NCI-H2227 (cell line): ENCODE data around the gene UBL4A.

Experiments used
- DNase-seq: peaks from one replicate; lab custom pipeline; 2025; ENCODE audit not compliant: unreplicated experiment; lab: John Stamatoyannopoulos, UW

Gene UBL4A

GRCh38 chrX:154483325-154483724, 3.1 kb downstream of the UBL4A start:
- no peak for DNase-seq

GRCh38 chrX:154482786-154483185, 3.6 kb downstream of the UBL4A start:
- DNase-seq = no peak

- DNase-seq = no peak
These were observed 4.4 kb downstream of the UBL4A start for GRCh38 chrX:154481911-154482601.

- no peak for DNase-seq
These were observed 5.2 kb downstream of the UBL4A start for GRCh38 chrX:154481195-154481594.

GRCh38 chrX:154478728-154479622, 7.4 kb downstream of the UBL4A start, which contains the start of gene LAGE3:
TSS of gene LAGE3 (minus strand) at chrX:154479281. CDS start at chrX:154478915, 366 bp downstream.
- peak; percentile 94 for DNase-seq

- DNase-seq = no peak
These were observed 8.4 kb downstream of the UBL4A start for GRCh38 chrX:154477891-154478477.

- DNase-seq = no peak
These were observed 9.6 kb downstream of the UBL4A start for GRCh38 chrX:154476821-154477220.

- DNase-seq = no peak
These were observed 12.7 kb downstream of the UBL4A start for GRCh38 chrX:154473683-154474082.

- DNase-seq = no peak
These were observed 13.5 kb downstream of the UBL4A start for GRCh38 chrX:154472685-154473632.

GRCh38 chrX:154471839-154472684, 14.4 kb downstream of the UBL4A start:
- no peak for DNase-seq

GRCh38 chrX:154470914-154471568, 15.4 kb downstream of the UBL4A start:
- DNase-seq = no peak

- no peak for DNase-seq
These were observed 16.0 kb downstream of the UBL4A start for GRCh38 chrX:154470434-154470833.

- DNase-seq = no peak
These were observed 16.5 kb downstream of the UBL4A start for GRCh38 chrX:154469880-154470279.

- DNase-seq = no peak
These were observed 17.3 kb downstream of the UBL4A start for GRCh38 chrX:154469114-154469513.

GRCh38 chrX:154468217-154468616, 18.2 kb downstream of the UBL4A start:
- DNase-seq = no peak

GRCh38 chrX:154467556-154467955, 18.9 kb downstream of the UBL4A start:
- no peak for DNase-seq

- no peak for DNase-seq
These were observed 19.5 kb downstream of the UBL4A start for GRCh38 chrX:154466907-154467306.

- DNase-seq = no peak
These were observed 20.4 kb downstream of the UBL4A start for GRCh38 chrX:154466036-154466435.

- DNase-seq = no peak
These were observed 20.8 kb downstream of the UBL4A start for GRCh38 chrX:154465601-154466000.
